Activated naive CD8-positive, alpha-beta T cell (primary cell): ENCODE measurements around the gene DMRTB1.

ENCODE experiments used
- H3K27ac Mint-ChIP-seq: one replicate; pipeline ENCODE4 v1.8.0; 2021; ENCODE audit warnings: mixed read lengths
- H3K27me3 Mint-ChIP-seq: one replicate; pipeline ENCODE4 v1.8.0; 2021; ENCODE audit warnings: mixed read lengths
- H3K36me3 Mint-ChIP-seq: one replicate; pipeline ENCODE4 v1.8.0; 2021; ENCODE audit warnings: mixed read lengths
- H3K4me1 Mint-ChIP-seq: one replicate; pipeline ENCODE4 v1.8.0; 2021; ENCODE audit warnings: low read depth, mixed read lengths
- H3K4me3 Mint-ChIP-seq: one replicate; pipeline ENCODE4 v1.8.0; 2021; ENCODE audit warnings: mild to moderate bottlenecking, mixed read lengths
- H3K9me3 Mint-ChIP-seq: one replicate; pipeline ENCODE4 v1.8.0; 2021; ENCODE audit warnings: low read depth, mixed read lengths

DMRTB1 gene

GRCh38 chr1:53449021-53449420 lies 10.2 kb upstream of the DMRTB1 start:
- H3K9me3 Mint-ChIP-seq, result no peaks in the 10 kb centered on the region
- peaks cover 2% of the 10 kb centered on the region for H3K27me3 Mint-ChIP-seq
- H3K4me1 Mint-ChIP-seq, result no peaks in the 10 kb centered on the region
- H3K27ac Mint-ChIP-seq, result no peak overlapping the region
- no peaks in the 10 kb centered on the region for H3K36me3 Mint-ChIP-seq
- no peak overlapping the region for H3K4me3 Mint-ChIP-seq

GRCh38 chr1:53449693-53450092 lies 9.5 kb upstream of the DMRTB1 start:
- Mint-ChIP-seq H3K36me3 (no peaks in the 10 kb centered on the region), H3K9me3 (no peaks in the 10 kb centered on the region), H3K4me1 (no peaks in the 10 kb centered on the region), H3K27me3 (peaks cover 2% of the 10 kb centered on the region), H3K4me3 (no peak overlapping the region), H3K27ac (no peak overlapping the region)

- Mint-ChIP-seq H3K36me3 (no peaks in the 10 kb centered on the region), H3K27me3 (peaks cover 2% of the 10 kb centered on the region), H3K9me3 (no peaks in the 10 kb centered on the region), H3K27ac (no peak overlapping the region), H3K4me1 (no peaks in the 10 kb centered on the region), H3K4me3 (no peak overlapping the region)
Measured at GRCh38 chr1:53450225-53450624, 9.0 kb upstream of the DMRTB1 start.

GRCh38 chr1:53454019-53454418 lies 5.2 kb upstream of the DMRTB1 start:
- peaks cover 2% of the 10 kb centered on the region for H3K27me3 Mint-ChIP-seq
- no peaks in the 10 kb centered on the region for H3K4me1 Mint-ChIP-seq
- H3K9me3 Mint-ChIP-seq, result no peaks in the 10 kb centered on the region
- H3K27ac Mint-ChIP-seq, result no peak overlapping the region
- no peaks in the 10 kb centered on the region for H3K36me3 Mint-ChIP-seq
- H3K4me3 Mint-ChIP-seq, result no peak overlapping the region

GRCh38 chr1:53455364-53455991 lies 3.7 kb upstream of the DMRTB1 start:
- H3K27ac Mint-ChIP-seq, result no peak overlapping the region
- peaks cover 2% of the 10 kb centered on the region for H3K27me3 Mint-ChIP-seq
- no peaks in the 10 kb centered on the region for H3K9me3 Mint-ChIP-seq
- H3K4me1 Mint-ChIP-seq, result no peaks in the 10 kb centered on the region
- H3K4me3 Mint-ChIP-seq, result no peak overlapping the region
- no peaks in the 10 kb centered on the region for H3K36me3 Mint-ChIP-seq

GRCh38 chr1:53458634-53459033 lies 565 bp upstream of the DMRTB1 start:
- Mint-ChIP-seq H3K36me3 (no peaks in the 10 kb centered on the region), H3K4me1 (no peaks in the 10 kb centered on the region), H3K4me3 (no peak overlapping the region), H3K27me3 (peaks cover 2% of the 10 kb centered on the region), H3K9me3 (no peaks in the 10 kb centered on the region), H3K27ac (no peak overlapping the region)

- Mint-ChIP-seq H3K4me3 (no peak overlapping the region), H3K4me1 (no peaks in the 10 kb centered on the region), H3K36me3 (no peaks in the 10 kb centered on the region), H3K27me3 (peaks cover 2% of the 10 kb centered on the region), H3K27ac (no peak overlapping the region), H3K9me3 (no peaks in the 10 kb centered on the region)
Measured at GRCh38 chr1:53460211-53460634, 1.0 kb downstream of the DMRTB1 start.

GRCh38 chr1:53460666-53461322 lies 1.6 kb downstream of the DMRTB1 start:
- Mint-ChIP-seq H3K27ac (no peak overlapping the region), H3K4me3 (no peak overlapping the region), H3K27me3 (peaks cover 2% of the 10 kb centered on the region), H3K36me3 (no peaks in the 10 kb centered on the region), H3K4me1 (no peaks in the 10 kb centered on the region), H3K9me3 (no peaks in the 10 kb centered on the region)

GRCh38 chr1:53461323-53462044 lies 2.3 kb downstream of the DMRTB1 start:
- Mint-ChIP-seq H3K36me3 (no peaks in the 10 kb centered on the region), H3K9me3 (no peaks in the 10 kb centered on the region), H3K4me3 (no peak overlapping the region), H3K4me1 (no peaks in the 10 kb centered on the region), H3K27me3 (peaks cover 2% of the 10 kb centered on the region), H3K27ac (no peak overlapping the region)

- Mint-ChIP-seq H3K4me1 (no peaks in the 10 kb centered on the region), H3K27me3 (no peaks in the 10 kb centered on the region), H3K4me3 (no peak overlapping the region), H3K36me3 (no peaks in the 10 kb centered on the region), H3K27ac (no peak overlapping the region), H3K9me3 (no peaks in the 10 kb centered on the region)
Measured at GRCh38 chr1:53462193-53462592, 3.0 kb downstream of the DMRTB1 start.

- no peaks in the 10 kb centered on the region for H3K36me3 Mint-ChIP-seq
- H3K27me3 Mint-ChIP-seq, result no peaks in the 10 kb centered on the region
- H3K9me3 Mint-ChIP-seq, result no peaks in the 10 kb centered on the region
- H3K4me3 Mint-ChIP-seq, result no peak overlapping the region
- no peaks in the 10 kb centered on the region for H3K4me1 Mint-ChIP-seq
- no peak overlapping the region for H3K27ac Mint-ChIP-seq
Measured at GRCh38 chr1:53462769-53463501, 3.7 kb downstream of the DMRTB1 start.

- no peaks in the 10 kb centered on the region for H3K27me3 Mint-ChIP-seq
- no peaks in the 10 kb centered on the region for H3K36me3 Mint-ChIP-seq
- H3K4me1 Mint-ChIP-seq, result no peaks in the 10 kb centered on the region
- H3K4me3 Mint-ChIP-seq, result no peak overlapping the region
- H3K9me3 Mint-ChIP-seq, result no peaks in the 10 kb centered on the region
- no peak overlapping the region for H3K27ac Mint-ChIP-seq
Measured at GRCh38 chr1:53463961-53464899, 5.0 kb downstream of the DMRTB1 start.

- no peaks in the 10 kb centered on the region for H3K4me1 Mint-ChIP-seq
- no peak overlapping the region for H3K4me3 Mint-ChIP-seq
- H3K36me3 Mint-ChIP-seq, result no peaks in the 10 kb centered on the region
- no peaks in the 10 kb centered on the region for H3K27me3 Mint-ChIP-seq
- no peaks in the 10 kb centered on the region for H3K9me3 Mint-ChIP-seq
- no peak overlapping the region for H3K27ac Mint-ChIP-seq
Measured at GRCh38 chr1:53465023-53465957, 6.1 kb downstream of the DMRTB1 start.
